K562 (cell line): ENCODE data around the gene ATF5. TPM values are rescaled to one million over a fixed set of nuclear protein-coding genes. Genes with fewer than 3 reads are reported as not detected.

ENCODE experiments used
- CLOCK ChIP-seq: fragments of 250-450 bp; sonication (Bioruptor Pico); IDR thresholded peaks from 2 replicates; pipeline ENCODE4 v1.4.0; 2020; ENCODE audit warnings: mild to moderate bottlenecking, moderate library complexity, borderline replicate concordance
- CTCF ChIP-seq, 3 experiments: IDR thresholded peaks in 2 of 3; conservative IDR thresholded peaks in 1 of 3; 2 replicates each; pipeline ENCODE4 v1.5.1; 2011 to 2012; ENCODE audit warnings: low read length in 3 of 3, mild to moderate bottlenecking in 3 of 3, control low read depth in 2 of 3, improper control_type of control experiment in 1 of 3, inconsistent platforms in 1 of 3, low read depth in 1 of 3, mixed read lengths in 1 of 3, moderate library complexity in 1 of 3; ENCODE audit not compliant: insufficient read depth in 2 of 3
- E2F8 ChIP-seq: fragments of 450-650 bp; IDR thresholded peaks from 2 replicates; pipeline ENCODE4 v1.7.1; 2018; ENCODE audit warnings: mild to moderate bottlenecking, low read depth; ENCODE audit not compliant: partially characterized antibody
- NR3C1 ChIP-seq: sonication (generic); formaldehyde crosslinking; IDR thresholded peaks from 2 replicates; pipeline ENCODE4 v1.8.1; 2022; ENCODE audit warnings: missing genetic modification reagents
- PTRF ChIP-seq: fragments of 450-650 bp; IDR thresholded peaks from 2 replicates; pipeline ENCODE4 v1.6.1; 2016; ENCODE audit warnings: mild to moderate bottlenecking, missing genetic modification characterization, missing compliant biosample characterization
- RBFOX2 ChIP-seq: fragments of 200-400 bp; formaldehyde crosslinking; IDR thresholded peaks from 2 replicates; pipeline ENCODE4 v1.6.1; 2017; ENCODE audit warnings: low read depth, mild to moderate bottlenecking, low read length, moderate library complexity
- SIX5 ChIP-seq, 2 experiments: IDR thresholded peaks; 2 replicates each; pipeline ENCODE4 v1.6.1; 2011; ENCODE audit warnings: low read length in 2 of 2, borderline replicate concordance in 1 of 2, low read depth in 1 of 2, mild to moderate bottlenecking in 1 of 2, moderate library complexity in 1 of 2; ENCODE audit not compliant: insufficient read depth in 1 of 2
- SRSF7 ChIP-seq: fragments of 200-400 bp; formaldehyde crosslinking; optimal IDR thresholded peaks from 2 replicates; pipeline ENCODE3; 2017; ENCODE audit warnings: mild to moderate bottlenecking, low read depth, low read length
- TGIF2 ChIP-seq: sonication (generic); formaldehyde crosslinking; IDR thresholded peaks from 2 replicates; pipeline ENCODE4 v1.8.1; 2022; ENCODE audit warnings: mild to moderate bottlenecking, missing genetic modification reagents, moderate library complexity
- YY1 ChIP-seq, 3 experiments: IDR thresholded peaks; 2 replicates each; pipeline ENCODE4 v1.6.1; 2011; ENCODE audit warnings: low read length in 2 of 3, mild to moderate bottlenecking in 2 of 3, moderate library complexity in 2 of 3, borderline replicate concordance in 1 of 3, control low read depth in 1 of 3, low read depth in 1 of 3; ENCODE audit not compliant: insufficient read depth in 3 of 3, insufficient replicate concordance in 2 of 3, control insufficient read depth in 1 of 3, insufficient read length in 1 of 3; ENCODE audit errors: extremely low read depth in 1 of 3
- ZMIZ1 ChIP-seq, 2 experiments: fragments of 150-350 bp in 1 of 2; IDR thresholded peaks; 2 replicates each; pipeline ENCODE4 v1.6.1; 2012 to 2016; ENCODE audit warnings: low read depth in 2 of 2, low read length in 2 of 2, mild to moderate bottlenecking in 1 of 2, moderate library complexity in 1 of 2
- ZNF76 ChIP-seq: fragments of 250-450 bp; sonication (Bioruptor Pico); IDR thresholded peaks from 2 replicates; pipeline ENCODE4 v1.4.0; 2020; ENCODE audit warnings: mild to moderate bottlenecking, moderate library complexity, borderline replicate concordance
- polyA plus RNA-seq, 8 experiments: library from polyadenylated mRNA; depleted of rRNA in 4 of 8; stranded (reverse) in 5 of 8; unstranded in 3 of 8; fragments of >200 nt; fragmentation: Nextera tagmentation in 2 of 8; fragmentation: Illumina TruSeq in 1 of 8; extraction: Ambion mirVana in 2 of 8; extraction: Trizol in 1 of 8; gene quantifications; 2 replicates each; pipeline versions ENCODE4 v1.2.1 to v1.2.3, GENCODE V29; 2011 to 2014; ENCODE audit warnings: inconsistent platforms in 1 of 8, missing spikeins in 1 of 8
- total RNA-seq, 7 experiments: library from RNA; depleted of rRNA in 6 of 7; stranded (reverse); fragments of >200 nt in 6 of 7; fragmentation: Illumina TruSeq in 2 of 7; extraction: Trizol in 2 of 7; gene quantifications; 2 replicates each; pipeline versions ENCODE4 v1.2.1 to v1.2.3, GENCODE V29; 2011 to 2021; ENCODE audit warnings: low replicate concordance in 1 of 7

ATF5 gene
- total and polyA plus RNA-seq, 9 of the 15 experiments (the other 6 are each of a cell fraction or from before 2014, with no cell fraction given), result 3.0 to 57.6 (median 11.1) TPM

GRCh38 chr19:49927526-49928264 is 1.3 kb upstream of the ATF5 start (continued):
- TF ChIP-seq ZMIZ1 (IDR thresholded peaks at IDR 0.05; ENCODE audit: low read depth in 2 of 2, low read length in 2 of 2) (no peak), CTCF (IDR thresholded peaks at IDR 0.05 in 2 of 3, conservative IDR thresholded peaks at IDR 0.05 in 1 of 3; ENCODE audit: insufficient read depth in 2 of 3, low read depth in 1 of 3, low read length in 3 of 3) (no peak), SIX5 (IDR thresholded peaks at IDR 0.05; ENCODE audit: borderline replicate concordance in 1 of 2, insufficient read depth in 1 of 2, low read depth in 1 of 2, low read length in 2 of 2) (no peak), E2F8 (no peak), ZNF76 (0 out of 2 replicates have a peak, but pooled peaks have one; percentile 26), YY1 (IDR thresholded peaks at IDR 0.05; ENCODE audit: borderline replicate concordance in 1 of 3, control insufficient read depth in 1 of 3, extremely low read depth in 1 of 3, insufficient read depth in 3 of 3, insufficient read length in 1 of 3, insufficient replicate concordance in 2 of 3, low read depth in 1 of 3, low read length in 2 of 3) (peak; percentile 52 to 88 (median 69)), CLOCK (CRISPR knock-in tag) (0 out of 2 replicates have a peak, but pooled peaks have one; percentile 17), TGIF2 (CRISPR knock-in tag) (no peak), SRSF7 (no peak), PTRF (tag) (peak; percentile 46; the same call in 1 of the 2 replicates), RBFOX2 (no peak), NR3C1 (CRISPR knock-in tag) (no peak)
